NAMALWA (cell line): ENCODE results near the gene SLC26A4.
"Not testable (repeated sequence)": the region's sequence is repeated elsewhere in the genome, so short reads cannot be mapped to it uniquely, and the experiment has no call there.

Source experiments
- DNase-seq: peaks from one replicate; pipeline ENCODE4 v3.0.0-alpha.2; 2015; ENCODE audit warnings: low spot score

Gene SLC26A4

GRCh38 chr7:107660381-107661080 is at the start of gene SLC26A4:
TSS of gene SLC26A4 (plus strand) at chr7:107660828. CDS start at chr7:107661642, 814 bp downstream.
- no peak for DNase-seq

- no peak for DNase-seq
Measured at GRCh38 chr7:107613439-107613838, 47.2 kb upstream of the SLC26A4 start.

- no peak for DNase-seq
Measured at GRCh38 chr7:107613948-107614347, 46.7 kb upstream of the SLC26A4 start.

- DNase-seq: no peak
Measured at GRCh38 chr7:107614425-107614824, 46.2 kb upstream of the SLC26A4 start.

GRCh38 chr7:107615910-107616680 is 44.5 kb upstream of the SLC26A4 start:
- no peak for DNase-seq

DNA sequence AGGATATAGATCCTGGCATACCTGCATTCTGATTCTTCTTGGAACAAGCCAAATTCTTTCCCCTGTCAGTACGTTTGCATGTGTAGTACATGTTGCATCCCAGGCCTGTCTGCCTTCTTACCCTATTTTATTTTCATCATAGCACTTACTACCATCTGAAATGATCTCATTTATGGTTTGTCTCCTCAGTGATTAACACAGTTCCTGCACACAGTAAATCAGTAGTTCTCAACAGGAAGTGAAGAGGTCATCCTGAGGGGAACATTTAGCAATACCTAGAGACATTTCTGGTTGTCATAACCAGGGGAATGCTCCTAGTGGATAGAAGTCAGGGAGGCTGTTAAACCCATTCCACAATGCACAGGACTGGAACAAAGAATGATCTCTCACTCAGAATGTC is 38.2 kb upstream of the SLC26A4 start:
- no peak for DNase-seq

DNA sequence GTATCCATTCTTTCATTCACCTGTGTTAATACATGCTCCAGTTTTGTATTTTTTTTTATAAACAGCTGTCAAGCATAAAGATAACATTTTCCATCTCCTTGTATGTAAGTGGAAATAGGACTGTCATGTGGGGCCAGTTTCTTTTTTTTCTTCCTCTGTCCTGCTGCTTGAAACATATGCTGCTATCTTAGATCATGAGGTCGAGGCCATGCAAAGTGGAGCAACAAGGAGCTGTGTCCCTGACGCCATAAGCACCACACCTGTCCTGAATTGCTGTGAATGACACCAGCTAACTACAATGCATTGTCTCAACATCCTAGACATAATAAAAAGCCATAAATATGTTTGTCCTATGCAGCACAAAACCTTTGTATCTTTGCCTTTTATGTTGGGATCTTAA is 37.7 kb upstream of the SLC26A4 start:
- DNase-seq: no peak

DNA sequence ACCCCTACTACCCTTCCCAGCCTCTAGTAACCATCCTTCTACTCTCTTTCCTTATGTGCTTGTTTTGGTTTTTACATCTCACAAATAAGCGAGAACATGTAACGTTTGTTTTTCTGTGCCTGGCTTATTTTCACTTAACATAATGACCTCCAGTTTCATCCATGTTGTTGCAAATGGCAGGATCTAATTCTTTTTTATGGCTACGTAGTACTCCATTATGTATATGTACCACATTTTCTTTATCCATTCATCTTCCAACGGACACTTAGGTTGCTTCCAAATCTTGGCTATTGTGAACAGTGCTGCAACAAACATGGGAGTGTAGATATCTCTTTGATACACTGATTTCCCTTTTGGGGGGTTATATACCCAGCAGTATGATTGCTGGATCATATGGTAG is 33.6 kb upstream of the SLC26A4 start:
- no peak for DNase-seq

- DNase-seq: no peak
Measured at GRCh38 chr7:107628461-107629064, 32.1 kb upstream of the SLC26A4 start.

DNA sequence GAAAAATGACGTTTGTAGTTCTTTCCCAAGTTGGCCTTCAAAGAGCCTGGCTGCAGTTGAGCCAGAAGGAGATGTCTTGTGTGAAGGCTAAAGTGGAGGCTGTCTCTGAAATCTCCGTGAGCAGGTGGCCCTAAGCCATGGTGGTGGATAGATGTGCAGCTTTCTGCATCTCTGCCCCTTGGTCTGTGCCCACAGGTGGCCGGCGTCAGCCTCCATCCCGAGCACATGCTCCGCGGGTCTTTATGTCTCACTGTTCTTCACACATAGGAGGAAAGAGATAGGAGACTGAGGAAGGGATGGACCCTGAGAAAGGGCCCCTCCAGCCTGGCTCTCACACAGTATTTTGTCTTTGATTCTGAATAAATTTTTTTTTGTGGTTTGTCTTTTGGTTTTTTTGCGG is 30.3 kb upstream of the SLC26A4 start:
- DNase-seq: no peak

GRCh38 chr7:107631588-107632491 is 28.8 kb upstream of the SLC26A4 start:
- no peak for DNase-seq

DNA sequence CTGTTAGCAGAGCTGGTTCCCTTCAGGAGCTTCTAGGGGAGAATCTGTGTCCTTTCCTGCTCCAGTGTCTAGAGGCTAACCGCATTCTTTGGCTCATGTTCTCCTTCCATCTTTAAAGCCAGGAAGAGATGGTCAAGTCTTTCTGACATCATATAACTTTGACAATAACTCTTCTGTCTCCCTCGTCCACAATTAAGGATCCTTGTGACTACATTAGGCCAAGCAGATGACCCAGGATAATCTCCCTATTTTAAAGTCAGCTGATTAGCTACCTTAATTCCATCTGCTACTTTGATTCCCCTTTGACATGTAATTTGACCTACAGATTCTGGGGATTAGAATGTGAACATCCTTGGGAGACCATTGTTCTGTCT is 28.1 kb upstream of the SLC26A4 start:
- DNase-seq: no peak

DNA sequence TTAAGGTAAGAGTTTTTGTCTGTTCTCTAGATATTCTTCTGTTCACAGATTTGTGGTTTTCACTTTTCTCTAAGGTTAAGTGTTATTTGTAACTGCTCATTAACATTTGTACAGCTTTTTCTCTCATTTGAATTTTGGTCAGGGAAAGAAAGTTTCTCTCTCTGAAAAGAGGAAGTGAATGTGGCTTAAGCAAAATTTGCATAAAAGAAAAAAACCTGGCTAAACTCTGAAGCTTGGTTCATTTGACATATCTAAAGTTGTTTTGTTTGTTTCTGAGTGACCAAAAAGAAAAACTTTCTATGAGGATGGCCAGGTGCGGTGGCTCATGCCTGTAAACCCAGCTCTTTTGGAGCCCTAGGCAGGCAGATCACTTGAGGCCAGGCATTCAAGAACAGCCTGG is 22.0 kb upstream of the SLC26A4 start:
- DNase-seq: peak; percentile 94

DNA sequence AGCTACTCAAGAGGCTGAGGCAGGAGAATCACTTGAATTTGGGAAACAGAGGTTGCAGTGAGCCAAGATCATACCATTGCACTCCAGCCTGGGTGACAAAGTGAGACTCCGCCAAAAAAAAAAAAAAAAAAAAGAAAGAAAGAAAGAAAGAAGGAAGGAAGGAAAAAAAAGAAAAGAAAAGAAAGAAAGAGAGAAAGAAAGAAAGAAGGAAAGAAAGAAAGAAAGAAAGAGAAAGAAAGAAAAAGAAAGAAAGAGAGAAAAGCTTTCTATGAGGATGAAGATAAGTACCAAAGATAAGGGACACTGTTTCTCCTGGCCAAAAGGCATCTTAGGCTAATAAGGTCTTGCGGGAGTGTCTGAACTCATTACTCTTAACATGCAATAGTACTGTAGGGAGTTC is 21.6 kb upstream of the SLC26A4 start:
- not testable (repeated sequence) for DNase-seq

- DNase-seq: no peak
Measured at GRCh38 chr7:107641676-107642075, 19.0 kb upstream of the SLC26A4 start.

- DNase-seq: no peak
Measured at GRCh38 chr7:107642501-107642900, 18.1 kb upstream of the SLC26A4 start.

DNA sequence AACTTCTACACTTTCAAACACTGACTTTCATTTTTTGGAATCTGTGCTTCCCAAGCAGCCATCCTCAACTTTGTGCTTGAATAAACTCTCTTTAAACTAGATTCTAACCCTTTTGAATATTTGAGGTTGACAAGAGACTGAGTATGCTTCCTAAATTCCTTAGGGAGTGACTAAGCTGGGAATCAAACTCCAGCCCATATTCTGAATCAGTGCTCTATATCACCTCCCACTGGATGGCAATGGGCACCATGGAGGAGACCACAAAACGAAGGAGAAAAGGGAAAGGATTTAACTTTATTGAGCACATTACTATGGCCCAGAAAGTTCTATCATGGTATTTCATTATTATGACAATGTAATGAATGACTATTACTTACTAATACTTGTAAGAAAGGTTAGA is 17.2 kb upstream of the SLC26A4 start:
- no peak for DNase-seq

DNA sequence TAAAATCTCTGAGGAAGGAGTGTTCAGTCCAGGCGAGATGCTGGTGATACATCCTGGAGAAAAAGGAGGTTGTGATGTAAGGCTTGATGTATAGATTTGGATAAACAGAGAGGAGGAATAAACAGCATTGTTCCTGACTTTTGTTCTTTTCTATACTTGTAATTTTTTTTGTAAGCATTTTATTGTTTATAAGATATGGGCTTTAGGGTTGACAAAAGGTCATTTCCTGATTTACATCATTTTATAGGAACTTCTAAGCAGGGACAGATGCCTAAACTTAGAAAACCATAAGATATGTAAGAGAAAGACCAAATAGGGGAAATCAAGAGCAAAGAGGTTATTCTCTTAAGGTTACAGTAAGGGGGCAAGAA is 16.7 kb upstream of the SLC26A4 start:
- no peak for DNase-seq

DNA sequence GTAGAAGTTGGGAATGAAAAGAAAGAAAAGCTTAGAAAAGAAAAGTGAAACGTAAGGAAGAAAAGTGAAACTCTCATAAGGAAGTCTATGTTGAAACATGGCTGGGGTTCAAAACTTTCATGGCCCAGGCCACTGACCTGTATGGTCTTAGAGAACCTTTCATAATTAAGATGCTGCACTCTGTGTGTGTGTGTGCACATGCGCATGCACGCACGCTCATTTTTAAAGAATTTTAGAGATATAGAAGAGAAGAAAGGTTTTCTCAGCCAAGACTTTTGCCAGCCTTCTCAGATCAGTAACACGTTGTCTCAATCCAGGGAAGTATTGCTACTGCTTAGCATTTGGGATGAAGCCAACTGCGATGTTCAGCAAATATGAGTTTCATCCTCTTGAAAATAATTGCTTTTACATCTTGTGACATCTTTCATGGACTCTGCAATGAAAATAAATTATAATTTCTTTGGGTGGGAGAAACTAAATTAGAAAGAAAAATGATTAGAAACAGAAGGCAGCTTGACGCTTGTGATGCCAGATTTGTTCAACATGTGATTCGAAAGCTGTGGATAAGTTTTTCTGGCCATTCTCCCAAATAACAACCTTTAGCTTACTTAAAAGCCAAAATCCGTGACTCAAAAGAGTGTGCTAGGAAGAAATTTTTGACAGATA is 16.2 kb upstream of the SLC26A4 start:
- no peak for DNase-seq

DNA sequence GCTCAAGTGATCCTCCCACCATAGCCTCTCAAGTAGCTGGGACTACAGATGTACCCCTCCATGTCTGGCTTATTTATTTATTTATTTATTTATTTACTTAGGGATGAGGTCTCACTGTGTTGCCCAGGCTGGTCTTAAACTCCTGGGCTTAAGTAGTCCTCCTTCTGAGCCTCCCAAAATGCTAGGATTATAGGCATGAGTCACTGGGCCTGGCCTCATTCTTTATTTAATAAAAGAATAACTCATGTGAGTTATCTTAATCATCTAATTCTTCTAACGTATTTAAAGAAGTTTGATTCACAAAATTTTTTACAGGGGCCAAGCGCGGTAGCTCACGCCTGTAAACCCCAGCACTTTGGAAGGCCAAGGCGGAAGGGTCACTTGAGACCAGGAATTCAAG is 8.0 kb upstream of the SLC26A4 start:
- DNase-seq: no peak

DNA sequence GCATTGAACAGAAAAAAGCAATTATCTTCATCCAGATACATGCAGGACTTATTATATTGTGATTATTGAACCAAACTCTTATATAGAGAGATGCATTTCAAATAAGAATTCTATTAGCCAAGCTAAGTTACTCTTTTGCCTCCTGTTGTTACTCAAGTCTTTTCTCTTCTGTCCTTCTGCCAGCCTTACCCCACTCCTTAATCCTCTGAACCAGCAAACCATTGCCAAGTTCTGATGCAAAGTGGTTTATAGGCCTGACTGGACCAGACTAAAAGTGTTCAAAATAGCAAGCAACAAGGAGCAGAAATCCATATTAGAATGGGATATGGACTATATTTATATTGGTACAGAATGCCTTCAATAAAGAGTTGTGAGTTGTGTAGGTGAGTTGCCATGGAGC is 2.2 kb upstream of the SLC26A4 start:
- no peak for DNase-seq

GRCh38 chr7:107659666-107660065 is 962 bp upstream of the SLC26A4 start:
- peak; percentile 61 for DNase-seq
